Pancreas (tissue), 10 donors: ENCODE data around the gene MUC2. TPM values are rescaled to one million over a fixed set of nuclear protein-coding genes. Genes with fewer than 3 reads are reported as not detected.

Experiments used
- ATAC-seq, 4 donors: fragments of 200-7000 bp; cut with Tn5 transposase; one replicate each; pipeline versions ENCODE4 v1.8.0 to v1.9.1; 2020; ENCODE audit warnings: mild to moderate bottlenecking in 4 of 4, moderate library complexity in 4 of 4
- DNase-seq, 6 donors: peaks; one replicate each; pipeline ENCODE4 v3.0.0-alpha.2; 2020
- FAIRE-seq: peaks from 2 replicates; lab custom pipeline; 2012; peaks lifted over from hg19 to GRCh38; lab: Jason Lieb, UNC
- H3K27ac ChIP-seq, 4 donors: fragments of 200-600 bp; sonication (generic); 1 replicate in 3 of 4; 2 replicates in 1 of 4; pipeline versions ENCODE4 v1.5.0 to v1.8.0; 2020
- H3K27me3 ChIP-seq, 4 donors: fragments of 200-600 bp; one replicate each; pipeline ENCODE4 v1.8.0; 2021
- H3K36me3 ChIP-seq, 3 donors: fragments of 200-600 bp; sonication (generic) in 1 of 3; one replicate each; pipeline versions ENCODE4 v1.5.0 to v1.8.0; 2020 to 2021
- H3K4me1 ChIP-seq, 3 donors: fragments of 200-600 bp; one replicate each; pipeline ENCODE4 v1.8.0; 2021
- H3K4me3 ChIP-seq, 4 donors: fragments of 200-600 bp; sonication (generic) in 2 of 4; one replicate each; pipeline versions ENCODE4 v1.5.0 to v1.8.0; 2020 to 2021
- H3K9me3 ChIP-seq, 4 donors: fragments of 200-600 bp; one replicate each; pipeline ENCODE4 v1.8.0; 2021
- WGBS, 2 donors: extraction: QIAGEN DNeasy Blood & Tissue Kit; methylation state at CpG; one replicate each; pipeline ENCODE4 v1.1.7; 2013; 5-methylcytosine and 5-hydroxymethylcytosine counted together
- intact Hi-C, 3 donors: fragments of 100-400 bp; cut with DNase I; formaldehyde crosslinking; loops; one replicate each; pipeline versions ENCODE4 v1.11.1 to v1.14.2; 2022
- polyA plus RNA-seq, 2 donors: library from polyadenylated mRNA; stranded (reverse); fragments of 200-250 nt; gene quantifications; one replicate each; pipeline ENCODE4 v1.2.3, GENCODE V29; 2013
- total RNA-seq, 6 donors: library from RNA; stranded (reverse); fragmentation: NEBNext Ultra II Directional in 4 of 6; extraction: Animal tissue kit (Norgen Biotek cat#: 25700) in 4 of 6; gene quantifications; one replicate each; pipeline versions ENCODE4 v1.2.1 to v1.2.4, GENCODE V29; 2021 to 2023
- TF ChIP-seq, protein P1 (sequence below), 4 donors: fragments of 200-600 bp; sonication (generic) in 3 of 4; IDR thresholded peaks; one replicate each; pipeline versions ENCODE4 v1.5.0 to v1.8.0; 2021; ENCODE audit warnings: antibody characterized with exemption in 4 of 4
- donor health status: healthy with polysubstance abuse.
- donor health status: DM: no; HTN: no; CAD: no; lungs with moderate emphysema.
- donor health status: DM: no; HTN: no; CAD: no.
- donor health status: control.
- donor health status: control.
- donor health status: Bipolar disorder and iron deficiency.
- donor health status: DM: yes; HTN: yes; CAD: no.
- donor health status: DM: no; HTN: no; CAD: no.
- donor health status: DM: no; HTN: no; CAD: no.
- donor health status: DM: yes; HTN: yes; CAD: no.

The MUC2 gene
- total and polyA plus RNA-seq, 8 donors = 0.03 to 0.57 (median 0.04) TPM; not detected in 4

DNA sequence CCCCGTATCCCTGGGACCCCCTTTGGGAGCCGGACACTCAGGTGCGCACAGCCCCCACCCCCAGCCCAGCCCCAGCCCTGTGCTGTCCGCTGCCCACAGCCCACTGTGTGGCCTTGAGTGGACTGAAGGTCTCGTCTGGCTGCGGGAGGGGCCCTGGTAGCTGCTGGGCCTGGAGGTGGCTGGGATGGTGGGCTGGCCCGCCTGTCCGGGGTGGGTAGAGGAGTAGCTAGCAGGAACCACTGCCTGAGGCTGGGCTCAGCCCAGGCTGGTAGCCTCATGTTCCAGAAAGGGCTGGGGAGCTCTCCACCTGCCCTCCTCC lies 33.6 kb upstream of the MUC2 start:
- TF ChIP-seq, protein P1, sequence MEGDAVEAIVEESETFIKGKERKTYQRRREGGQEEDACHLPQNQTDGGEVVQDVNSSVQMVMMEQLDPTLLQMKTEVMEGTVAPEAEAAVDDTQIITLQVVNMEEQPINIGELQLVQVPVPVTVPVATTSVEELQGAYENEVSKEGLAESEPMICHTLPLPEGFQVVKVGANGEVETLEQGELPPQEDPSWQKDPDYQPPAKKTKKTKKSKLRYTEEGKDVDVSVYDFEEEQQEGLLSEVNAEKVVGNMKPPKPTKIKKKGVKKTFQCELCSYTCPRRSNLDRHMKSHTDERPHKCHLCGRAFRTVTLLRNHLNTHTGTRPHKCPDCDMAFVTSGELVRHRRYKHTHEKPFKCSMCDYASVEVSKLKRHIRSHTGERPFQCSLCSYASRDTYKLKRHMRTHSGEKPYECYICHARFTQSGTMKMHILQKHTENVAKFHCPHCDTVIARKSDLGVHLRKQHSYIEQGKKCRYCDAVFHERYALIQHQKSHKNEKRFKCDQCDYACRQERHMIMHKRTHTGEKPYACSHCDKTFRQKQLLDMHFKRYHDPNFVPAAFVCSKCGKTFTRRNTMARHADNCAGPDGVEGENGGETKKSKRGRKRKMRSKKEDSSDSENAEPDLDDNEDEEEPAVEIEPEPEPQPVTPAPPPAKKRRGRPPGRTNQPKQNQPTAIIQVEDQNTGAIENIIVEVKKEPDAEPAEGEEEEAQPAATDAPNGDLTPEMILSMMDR (IDR thresholded peaks at IDR 0.05) = no peak
- FAIRE-seq (no peak), ATAC-seq (peak in 2 of 4 donors; percentile 3 to 4), DNase-seq (peak in 4 of 6 donors; percentile 7 to 72 (median 51))
- peaks cover 16 to 25% (median 20%) of the 10 kb centered on the region in 3 donors for H3K4me1 ChIP-seq
- no peaks in the 10 kb centered on the region for H3K36me3 ChIP-seq
- H3K9me3 ChIP-seq = no peaks in the 10 kb centered on the region
- H3K4me3 ChIP-seq = no peak overlapping the region
- 67 to 74% methylated on average over 6 to 8 of the region's 8 CpGs for WGBS, 2 donors
- intact Hi-C loops = loop anchor here in 1 of 3 donors (5.0 kb wide), 1 partner anchor 119 kb away; no protein-coding TSS in a partner anchor
- peak overlapping the region; percentile 70 to 84 (median 80) for H3K27ac ChIP-seq
- no peaks in the 10 kb centered on the region for H3K27me3 ChIP-seq

DNA sequence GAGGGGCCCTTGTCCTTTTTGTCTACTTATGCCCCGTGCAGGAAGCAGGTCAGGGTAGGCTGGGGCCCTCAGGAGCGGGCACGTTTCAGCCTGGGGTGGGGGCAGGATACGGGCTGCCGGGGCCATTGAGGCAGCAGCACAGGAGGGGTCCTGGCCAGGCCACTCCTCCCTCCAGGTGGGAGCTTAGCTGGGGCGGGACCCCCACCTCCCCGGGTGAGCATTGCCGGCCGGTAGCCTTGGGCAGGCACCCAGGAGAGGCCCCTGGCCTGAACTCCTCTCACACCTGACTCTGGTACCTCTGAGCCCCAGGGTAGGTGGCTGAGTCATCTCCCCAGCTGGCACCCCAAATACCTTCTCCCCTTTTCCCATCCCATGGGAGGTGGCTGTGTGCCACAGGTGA lies 33.2 kb upstream of the MUC2 start:
- Histone ChIP-seq H3K27ac (peak overlapping the region; percentile 70 to 84 (median 80)), H3K9me3 (no peaks in the 10 kb centered on the region), H3K4me3 (no peak overlapping the region), H3K36me3 (no peaks in the 10 kb centered on the region), H3K27me3 (no peaks in the 10 kb centered on the region), H3K4me1 (peaks cover 16 to 25% (median 20%) of the 10 kb centered on the region in 3 donors)
- peak in 2 of 6 donors; percentile 2 to 73 for DNase-seq
- TF ChIP-seq, protein P1 (IDR thresholded peaks at IDR 0.05) = no peak
- intact Hi-C loops = loop anchor here in 1 of 3 donors (5.0 kb wide), 1 partner anchor 119 kb away; no protein-coding TSS in a partner anchor
- no peak for FAIRE-seq
- WGBS, 2 donors = 36 to 38% methylated on average over 9 of the region's 9 CpGs
- peak; percentile 6 to 20 (median 14) for ATAC-seq

DNA sequence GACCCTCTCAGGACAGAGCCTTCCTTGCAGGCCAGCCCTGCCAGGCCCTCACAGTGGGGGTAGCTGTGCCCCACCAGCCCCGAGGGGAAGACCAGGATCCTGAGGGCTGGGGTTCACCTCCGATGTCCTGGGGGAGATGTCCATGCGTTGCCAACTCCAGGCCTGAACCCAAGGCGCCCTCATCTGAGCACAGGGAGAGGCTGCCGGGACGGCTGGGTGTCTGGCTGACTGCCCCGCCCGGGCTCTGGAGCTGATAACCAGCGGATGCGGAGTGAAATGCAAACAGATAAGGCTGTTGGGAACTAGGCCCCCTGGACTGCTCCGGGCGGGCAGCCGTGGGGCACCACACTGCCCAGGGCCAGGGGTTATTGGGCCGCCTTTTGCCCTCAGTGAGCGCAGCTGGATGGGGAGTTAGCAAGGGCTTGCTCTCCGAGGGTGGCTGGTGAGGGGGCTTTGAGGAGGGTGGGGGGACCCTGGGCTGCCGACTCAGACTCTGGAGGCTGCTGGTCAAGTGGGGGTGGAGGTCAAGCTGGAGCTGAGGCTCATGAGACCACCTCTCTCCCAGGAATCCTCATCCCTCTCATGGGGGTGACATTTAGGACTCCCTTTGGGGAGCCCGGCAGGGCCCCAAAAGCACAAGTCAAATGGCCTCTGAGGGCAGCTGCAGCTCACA lies 32.6 kb upstream of the MUC2 start:
- Histone ChIP-seq H3K4me1 (peaks cover 16 to 25% (median 20%) of the 10 kb centered on the region in 3 donors), H3K36me3 (no peaks in the 10 kb centered on the region), H3K9me3 (no peaks in the 10 kb centered on the region), H3K27ac (peak overlapping the region; percentile 70 to 84 (median 80)), H3K4me3 (no peak overlapping the region), H3K27me3 (no peaks in the 10 kb centered on the region)
- intact Hi-C loops = loop anchor here in 1 of 3 donors (5.0 kb wide), 1 partner anchor 120 kb away; no protein-coding TSS in a partner anchor
- FAIRE-seq (no peak), ATAC-seq (peak; percentile 63 to 88 (median 76)), DNase-seq (peak; percentile 75 to 93 (median 80))
- TF ChIP-seq, protein P1 (IDR thresholded peaks at IDR 0.05) = no peak
- 19 to 20% methylated on average over 18 of the region's 18 CpGs for WGBS, 2 donors

DNA sequence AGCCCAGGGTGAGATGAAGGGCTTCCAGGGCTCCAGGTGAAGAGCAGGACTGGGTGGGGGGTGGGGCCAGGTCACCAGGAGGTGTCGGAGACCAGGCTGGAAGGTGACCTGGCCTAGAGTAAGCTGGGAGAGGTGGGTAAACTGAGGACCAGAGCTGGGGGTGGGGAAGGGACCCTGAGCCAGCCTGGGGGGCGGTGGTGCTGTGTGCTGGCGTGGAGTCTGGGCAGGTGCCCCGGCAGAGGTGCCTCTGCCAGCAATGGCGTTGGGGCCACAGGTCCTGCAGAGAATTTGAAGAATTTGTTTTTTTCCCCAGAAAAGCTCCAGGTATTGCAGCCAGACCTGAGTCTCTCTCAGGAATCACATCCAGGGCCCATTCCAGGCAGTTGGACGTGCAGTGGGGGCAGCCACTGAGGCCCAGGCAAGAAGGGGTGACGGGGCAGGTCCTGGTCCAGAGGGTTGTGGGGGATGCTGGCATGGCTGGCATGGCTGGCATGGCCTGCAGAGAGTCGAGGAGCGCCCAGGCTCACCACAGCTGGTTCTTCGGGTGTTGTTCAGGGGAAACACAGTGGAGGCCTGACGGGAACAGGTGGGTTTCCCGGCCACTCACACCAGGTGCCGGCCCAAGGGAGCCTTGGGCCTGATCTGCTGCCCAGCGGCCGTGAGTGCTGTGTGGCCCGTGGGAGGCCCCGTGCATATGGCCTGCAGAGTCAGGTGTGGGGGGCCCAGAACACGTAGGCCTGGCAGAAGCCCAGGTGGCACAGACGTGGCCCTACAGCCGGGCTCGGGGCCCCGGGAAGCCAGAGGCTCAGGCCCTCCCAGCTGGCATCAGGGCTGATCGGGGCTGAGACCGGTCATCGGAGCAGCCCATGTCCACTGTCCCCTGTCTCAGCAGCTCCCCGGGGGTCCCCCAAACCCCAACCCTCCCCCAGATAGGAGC lies 31.8 kb upstream of the MUC2 start:
- Histone ChIP-seq H3K4me3 (no peak overlapping the region), H3K4me1 (peaks cover 16 to 25% (median 20%) of the 10 kb centered on the region in 3 donors), H3K27me3 (no peaks in the 10 kb centered on the region), H3K36me3 (no peaks in the 10 kb centered on the region), H3K27ac (peak overlapping the region; percentile 70 to 84 (median 80)), H3K9me3 (no peaks in the 10 kb centered on the region)
- WGBS, 2 donors = 86 to 88% methylated on average over 26 of the region's 26 CpGs
- TF ChIP-seq, protein P1 (IDR thresholded peaks at IDR 0.05) = no peak
- no peak for FAIRE-seq
- intact Hi-C loops = loop anchor here in 1 of 3 donors (5.0 kb wide), 1 partner anchor 121 kb away; no protein-coding TSS in a partner anchor
- ATAC-seq = no peak
- peak in 4 of 6 donors; percentile 5 to 80 (median 42) for DNase-seq
